IMR-90 (cell line): ENCODE data around the gene PSMA2. TPM values are rescaled to one million over a fixed set of nuclear protein-coding genes. Genes with fewer than 3 reads are reported as not detected.

Source experiments
- ATAC-seq: fragments of 200-7000 bp; cut with Tn5 transposase; 2 replicates; pipeline ENCODE4 v1.9.1; 2020; ENCODE audit warnings: low read depth, mild to moderate bottlenecking, moderate library complexity
- BruUV-seq: library from RNA; stranded (reverse); fragments of 400-500 nt; replicated peaks from 2 replicates; lab custom pipeline; 2021; lab: Mats Ljungman, UMichigan
- CTCF ChIA-PET: fragments of 300-600 bp; formaldehyde crosslinking; extraction: SDS; loops from one replicate; lab custom pipeline; 2021; ENCODE audit warnings: antibody characterized with exemption; lab: Yijun Ruan, JAX
- POLR2A ChIA-PET: fragments of 300-600 bp; sonication (Branson Sonifier 250); formaldehyde crosslinking; loops from one replicate; lab custom pipeline; 2022; ENCODE audit warnings: antibody characterized with exemption; ENCODE audit not compliant: unreplicated experiment; lab: Charles Lee
- DNase-seq: peaks from one replicate; pipeline ENCODE4 v3.0.0; 2013
- H2AFZ ChIP-seq: replicated peaks from 2 replicates; pipeline ENCODE3; 2013; ENCODE audit warnings: low read length, mild to moderate bottlenecking; ENCODE audit not compliant: poor library complexity
- H2AK5ac ChIP-seq: 2 replicates; pipeline ENCODE4 v1.6.1; 2013; ENCODE audit warnings: low read depth, low read length, inconsistent platforms
- H2AK9ac ChIP-seq: replicated peaks from 2 replicates; pipeline ENCODE3; 2013; ENCODE audit warnings: mild to moderate bottlenecking, low read depth, low read length, moderate library complexity; ENCODE audit not compliant: poor library complexity
- H2BK120ac ChIP-seq: 2 replicates; pipeline ENCODE4 v1.6.1; 2013; ENCODE audit warnings: low read depth, low read length, inconsistent platforms
- H2BK15ac ChIP-seq: 3 replicates; pipeline ENCODE4 v1.6.1; 2013; ENCODE audit warnings: low read depth, low read length, inconsistent platforms
- H2BK20ac ChIP-seq: 2 replicates; pipeline ENCODE4 v1.6.1; 2013; ENCODE audit warnings: low read depth, mild to moderate bottlenecking, inconsistent platforms, low read length, moderate library complexity
- H2BK5ac ChIP-seq: 2 replicates; pipeline ENCODE4 v1.6.1; 2013; ENCODE audit warnings: mild to moderate bottlenecking, low read depth, low read length, inconsistent platforms; ENCODE audit not compliant: poor library complexity, severe bottlenecking
- H3K14ac ChIP-seq: replicated peaks from 2 replicates; pipeline ENCODE4 v1.6.1; 2013; ENCODE audit warnings: low read depth, low read length, inconsistent platforms
- H3K18ac ChIP-seq: 2 replicates; pipeline ENCODE4 v1.6.1; 2013; ENCODE audit warnings: low read depth, low read length, control low read depth
- H3K23ac ChIP-seq: 2 replicates; pipeline ENCODE4 v1.6.1; 2013; ENCODE audit warnings: low read depth, low read length, inconsistent platforms
- H3K27ac ChIP-seq: 2 replicates; pipeline ENCODE4 v1.5.1; 2013; ENCODE audit warnings: mild to moderate bottlenecking, control low read depth, low read length; ENCODE audit not compliant: insufficient read depth
- H3K27me3 ChIP-seq: 2 replicates; pipeline ENCODE4 v1.6.1; 2013; ENCODE audit warnings: low read length; ENCODE audit not compliant: control insufficient read depth, insufficient read depth
- H3K36me3 ChIP-seq: 2 replicates; pipeline ENCODE4 v1.6.1; 2013; ENCODE audit warnings: low read length, mixed read lengths; ENCODE audit not compliant: control insufficient read depth, insufficient read depth
- H3K4ac ChIP-seq: 2 replicates; pipeline ENCODE4 v1.6.1; 2013; ENCODE audit warnings: low read depth, low read length, inconsistent platforms
- H3K4me1 ChIP-seq: 2 replicates; pipeline ENCODE4 v1.6.1; 2013; ENCODE audit warnings: low read length, mixed read lengths; ENCODE audit not compliant: control insufficient read depth, insufficient read depth
- H3K4me2 ChIP-seq: 2 replicates; pipeline ENCODE4 v1.6.1; 2013; ENCODE audit warnings: low read depth, mild to moderate bottlenecking, control low read depth, low read length, moderate library complexity
- H3K4me3 ChIP-seq: 2 replicates; pipeline ENCODE4 v1.5.1; 2013; ENCODE audit warnings: low read depth, mild to moderate bottlenecking, control low read depth, low read length, moderate library complexity; ENCODE audit not compliant: insufficient read depth
- H3K56ac ChIP-seq: 2 replicates; pipeline ENCODE4 v1.6.1; 2013; ENCODE audit warnings: low read length, inconsistent platforms; ENCODE audit not compliant: insufficient read depth; ENCODE audit errors: extremely low read depth
- H3K79me1 ChIP-seq, 2 experiments: 2 replicates each; pipeline ENCODE4 v1.6.1; 2013; ENCODE audit warnings: low read length in 2 of 2, inconsistent platforms in 1 of 2, low read depth in 1 of 2
- H3K9ac ChIP-seq: 2 replicates; pipeline ENCODE4 v1.6.1; 2013; ENCODE audit warnings: low read depth, low read length, control low read depth
- H3K9me1 ChIP-seq: 2 replicates; pipeline ENCODE4 v1.6.1; 2013; ENCODE audit warnings: low read length, inconsistent platforms; ENCODE audit not compliant: insufficient read depth
- H3K9me3 ChIP-seq: 2 replicates; pipeline ENCODE4 v1.6.1; 2013; ENCODE audit warnings: low read length; ENCODE audit not compliant: control insufficient read depth, insufficient read depth
- H4K20me1 ChIP-seq: 2 replicates; pipeline ENCODE4 v1.6.1; 2013; ENCODE audit warnings: low read length, inconsistent platforms; ENCODE audit not compliant: insufficient read depth
- H4K5ac ChIP-seq: 2 replicates; pipeline ENCODE4 v1.6.1; 2013; ENCODE audit warnings: mild to moderate bottlenecking, low read depth, low read length, control low read depth
- H4K8ac ChIP-seq, 2 experiments: 2 replicates each; pipeline ENCODE4 v1.6.1; 2013; ENCODE audit warnings: low read depth in 2 of 2, low read length in 2 of 2, control low read depth in 1 of 2, inconsistent platforms in 1 of 2
- H4K91ac ChIP-seq: 2 replicates; pipeline ENCODE4 v1.6.1; 2013; ENCODE audit warnings: low read depth, low read length, inconsistent platforms; ENCODE audit not compliant: insufficient read depth
- BHLHE40 ChIP-seq: fragments of 150-350 bp; IDR thresholded peaks from 2 replicates; pipeline ENCODE4 v1.6.1; 2016; ENCODE audit warnings: mild to moderate bottlenecking, low read depth, low read length
- FOS ChIP-seq: fragments of 150-350 bp; IDR thresholded peaks from 2 replicates; pipeline ENCODE4 v1.6.1; 2016; ENCODE audit warnings: low read depth, low read length
- MAFK ChIP-seq: IDR thresholded peaks from 2 replicates; pipeline ENCODE4 v1.6.1; 2012; ENCODE audit warnings: low read depth, low read length, improper control_type of control experiment
- MAZ ChIP-seq: IDR thresholded peaks from 2 replicates; pipeline ENCODE4 v1.6.1; 2012; ENCODE audit warnings: low read depth, mild to moderate bottlenecking, low read length, improper control_type of control experiment, moderate library complexity, borderline replicate concordance
- NFE2L2 ChIP-seq: fragments of 150-350 bp; IDR thresholded peaks from 2 replicates; pipeline ENCODE4 v1.6.1; 2016; ENCODE audit warnings: low read depth, mild to moderate bottlenecking, low read length
- RAD21 ChIP-seq: IDR thresholded peaks from 2 replicates; pipeline ENCODE4 v1.6.1; 2012; ENCODE audit warnings: low read length, improper control_type of control experiment
- SMC3 ChIP-seq: fragments of 150-350 bp; IDR thresholded peaks from 2 replicates; pipeline ENCODE4 v1.6.1; 2016; ENCODE audit warnings: low read depth, mild to moderate bottlenecking, antibody characterized with exemption, low read length, moderate library complexity
- dilution Hi-C: fragments of 300-500 bp; cut with HindIII; formaldehyde crosslinking; loops from one replicate; pipeline ENCODE4 v1.14.3; 2018; ENCODE audit warnings: low sequenced_read_pairs; ENCODE audit not compliant: unreplicated experiment
- in situ Hi-C: fragments of 300-500 bp; cut with MboI; formaldehyde crosslinking; loops from 3 replicates; pipeline ENCODE4 v1.14.3; 2019; ENCODE audit warnings: low sequenced_read_pairs, inconsistent platforms, mixed read lengths
- intact Hi-C: fragments of 100-400 bp; cut with micrococcal nuclease; formaldehyde crosslinking; loops from 2 replicates; pipeline ENCODE4 v1.10.0; 2022
- polyA plus RNA-seq, 3 experiments: library from polyadenylated mRNA; depleted of rRNA; stranded (reverse); fragments of >200 nt; gene quantifications; 2 replicates each; pipeline ENCODE4 v1.2.3, GENCODE V29; 2012; ENCODE audit warnings: low replicate concordance in 1 of 3
- total RNA-seq: library from RNA; depleted of rRNA; stranded (reverse); fragments of >200 nt; gene quantifications from 2 replicates; pipeline ENCODE4 v1.2.3, GENCODE V29; 2012

PSMA2 gene
- total and polyA plus RNA-seq, 2 of the 4 experiments (the other 2 are of a cell fraction), result 106 to 138 TPM

GRCh38 chr7:42886893-42887505, 45.0 kb downstream of the PSMA2 start:
- H3K9me3 ChIP-seq, result no peaks in the 10 kb centered on the region
- ATAC-seq (no peak), DNase-seq (no peak)
- BruUV-seq, result no TSS peak
- H3K79me1 ChIP-seq, result no peaks in the 10 kb centered on the region
- H3K36me3 ChIP-seq, result no peaks in the 10 kb centered on the region
- intact Hi-C loops, result no loop called here
- H2AK9ac ChIP-seq, result no peak overlapping the region
- in situ Hi-C loops, result loop anchor here (10.0 kb wide), 1 partner anchor 942 kb away; no protein-coding TSS in a partner anchor
- H2BK5ac ChIP-seq, result no peak overlapping the region
- ChIA-PET POLR2A (no interaction called here), CTCF (interaction anchor here (0.6 to 1.4 kb wide), 3 partner anchors 11 to 947 kb away, joined by 3 to 6 read pairs (median 4); no protein-coding TSS in a partner anchor)
- H4K20me1 ChIP-seq, result no peaks in the 10 kb centered on the region
- no peak overlapping the region for H3K18ac ChIP-seq
- H3K4ac ChIP-seq, result no peak overlapping the region
- no peak overlapping the region for H3K4me3 ChIP-seq
- no peak overlapping the region for H4K5ac ChIP-seq
- H3K23ac ChIP-seq, result no peak overlapping the region
- H3K14ac ChIP-seq, result no peak overlapping the region
- dilution Hi-C loops, result no loop called here
- no peak overlapping the region for H3K4me2 ChIP-seq
- no peak for TF ChIP-seq MAFK
- TF ChIP-seq BHLHE40, result no peak
- no peak for TF ChIP-seq FOS
- TF ChIP-seq RAD21, result no peak
- no peak for TF ChIP-seq NFE2L2
- no peak for TF ChIP-seq MAZ
- no peak for TF ChIP-seq SMC3
- no peak overlapping the region for H2BK20ac ChIP-seq
- no peaks in the 10 kb centered on the region for H3K9me1 ChIP-seq
- no peak overlapping the region for H3K27ac ChIP-seq
- H2BK15ac ChIP-seq, result no peak overlapping the region
- H4K8ac ChIP-seq, result no peak overlapping the region
- H3K56ac ChIP-seq, result no peak overlapping the region
- H2BK120ac ChIP-seq, result no peak overlapping the region
- H2AK5ac ChIP-seq, result no peak overlapping the region
- no peaks in the 10 kb centered on the region for H3K27me3 ChIP-seq
- peaks cover 4% of the 10 kb centered on the region; the same call in 1 of the 2 replicates for H3K4me1 ChIP-seq
- no peak overlapping the region for H4K91ac ChIP-seq
- no peak overlapping the region for H3K9ac ChIP-seq
- H2AFZ ChIP-seq, result no peak overlapping the region
